ENCODE measurements around the gene VPS41.

DNA sequence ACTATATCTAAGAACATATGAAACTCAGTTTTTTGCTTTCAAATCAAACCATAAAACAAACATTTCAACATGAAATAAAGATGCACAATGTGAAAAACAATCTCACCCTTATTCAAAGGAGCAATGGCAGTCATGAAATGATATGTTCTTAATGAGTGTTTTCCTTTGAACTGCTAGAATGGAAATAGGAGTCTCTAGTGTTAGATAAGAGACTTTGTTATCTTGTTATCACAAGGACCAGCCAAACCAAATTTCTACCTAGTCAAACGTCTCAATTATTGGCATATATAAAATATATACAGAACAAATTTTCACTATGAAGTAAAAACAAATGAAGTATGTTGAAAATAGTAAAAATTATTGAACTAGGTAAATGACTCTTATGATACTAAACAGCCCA, 1.2 kb downstream of the VPS41 start:
- TF ChIP-seq, protein P1, sequence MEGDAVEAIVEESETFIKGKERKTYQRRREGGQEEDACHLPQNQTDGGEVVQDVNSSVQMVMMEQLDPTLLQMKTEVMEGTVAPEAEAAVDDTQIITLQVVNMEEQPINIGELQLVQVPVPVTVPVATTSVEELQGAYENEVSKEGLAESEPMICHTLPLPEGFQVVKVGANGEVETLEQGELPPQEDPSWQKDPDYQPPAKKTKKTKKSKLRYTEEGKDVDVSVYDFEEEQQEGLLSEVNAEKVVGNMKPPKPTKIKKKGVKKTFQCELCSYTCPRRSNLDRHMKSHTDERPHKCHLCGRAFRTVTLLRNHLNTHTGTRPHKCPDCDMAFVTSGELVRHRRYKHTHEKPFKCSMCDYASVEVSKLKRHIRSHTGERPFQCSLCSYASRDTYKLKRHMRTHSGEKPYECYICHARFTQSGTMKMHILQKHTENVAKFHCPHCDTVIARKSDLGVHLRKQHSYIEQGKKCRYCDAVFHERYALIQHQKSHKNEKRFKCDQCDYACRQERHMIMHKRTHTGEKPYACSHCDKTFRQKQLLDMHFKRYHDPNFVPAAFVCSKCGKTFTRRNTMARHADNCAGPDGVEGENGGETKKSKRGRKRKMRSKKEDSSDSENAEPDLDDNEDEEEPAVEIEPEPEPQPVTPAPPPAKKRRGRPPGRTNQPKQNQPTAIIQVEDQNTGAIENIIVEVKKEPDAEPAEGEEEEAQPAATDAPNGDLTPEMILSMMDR (conservative IDR thresholded peaks at IDR 0.05; ENCODE audit: low read length) = no peak
- TF ChIP-seq EZH2phosphoT487 (IDR thresholded peaks at IDR 0.05; ENCODE audit: borderline replicate concordance, low read depth, low read length) = no peak

All from OCI-LY7 (cell line).